Suprapubic skin (tissue), 4 donors: ENCODE results near the gene CD300E. TPM values are rescaled to one million over a fixed set of nuclear protein-coding genes. Genes with fewer than 3 reads are reported as not detected.

Experiments
- DNase-seq, 2 donors: peaks; one replicate each; pipeline ENCODE4 v3.0.0-alpha.2; 2019; ENCODE audit warnings: low spot score in 2 of 2
- H3K27ac ChIP-seq: fragments of 200-600 bp; sonication (generic); one replicate; pipeline ENCODE4 v1.5.1; 2019
- H3K27me3 ChIP-seq: fragments of 200-600 bp; sonication (generic); one replicate; pipeline ENCODE4 v1.5.1; 2019
- H3K36me3 ChIP-seq: fragments of 200-600 bp; sonication (generic); one replicate; pipeline ENCODE4 v1.5.1; 2019
- H3K4me1 ChIP-seq: fragments of 200-600 bp; sonication (generic); one replicate; pipeline ENCODE4 v1.5.1; 2019
- H3K4me3 ChIP-seq: fragments of 200-600 bp; sonication (generic); one replicate; pipeline ENCODE4 v1.5.1; 2019; ENCODE audit warnings: mild to moderate bottlenecking
- H3K9me3 ChIP-seq: fragments of 200-600 bp; sonication (generic); one replicate; pipeline ENCODE4 v1.5.1; 2019
- EP300 ChIP-seq: sonication (generic); formaldehyde crosslinking; IDR thresholded peaks from one replicate; pipeline ENCODE4 v1.6.1; 2017; ENCODE audit warnings: antibody characterized with exemption
- POLR2A ChIP-seq, 2 donors: fragments of 450-650 bp; IDR thresholded peaks; one replicate each; pipeline ENCODE4 v1.6.1; 2017; ENCODE audit warnings: antibody characterized with exemption in 2 of 2, mild to moderate bottlenecking in 2 of 2, moderate library complexity in 2 of 2
- POLR2AphosphoS5 ChIP-seq, 3 donors: sonication (generic); formaldehyde crosslinking; IDR thresholded peaks; one replicate each; pipeline ENCODE4 v1.6.1; 2017; ENCODE audit warnings: antibody characterized with exemption in 3 of 3
- WGBS: methylation state at CpG from one replicate; pipeline ENCODE4 v1.1.5; 2018; 5-methylcytosine and 5-hydroxymethylcytosine counted together
- total RNA-seq, 4 donors: library from RNA; depleted of rRNA; stranded (reverse); fragments of >200 nt; gene quantifications; one replicate each; pipeline ENCODE4 v1.1.0, GENCODE V29; 2016
- TF ChIP-seq, protein P1 (sequence below), 2 donors: fragments of 200-600 bp in 1 of 2; fragments of 450-650 bp in 1 of 2; sonication (generic) in 1 of 2; IDR thresholded peaks; one replicate each; pipeline ENCODE4 v1.5.1; 2016 to 2019; ENCODE audit warnings: antibody characterized with exemption in 2 of 2, mild to moderate bottlenecking in 1 of 2, moderate library complexity in 1 of 2

Gene CD300E
- total RNA-seq, 4 donors from 2014 or later: 0.24 TPM; not detected in 3

DNA sequence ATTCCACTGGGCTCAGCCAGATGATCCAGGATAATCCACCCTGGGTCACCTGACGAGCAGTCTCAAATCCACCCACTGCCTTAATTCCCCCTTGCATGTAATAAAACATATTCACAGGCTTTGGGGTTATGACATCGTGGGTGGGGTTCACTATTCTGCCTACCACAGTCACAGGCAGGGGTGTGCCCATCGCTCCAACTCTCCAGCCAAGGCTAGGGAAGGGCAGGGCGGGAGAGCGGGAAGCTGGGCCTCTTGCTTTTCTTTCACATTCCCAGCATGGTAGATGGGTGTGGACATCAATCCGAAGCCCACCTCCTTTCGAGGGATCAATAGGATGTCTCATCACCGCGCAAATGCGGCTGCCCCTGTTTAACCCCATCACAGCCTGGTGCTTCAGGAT is 18.8 kb downstream of the CD300E start:
- Histone ChIP-seq H3K27me3 (no peaks in the 10 kb centered on the region), H3K4me3 (no peak overlapping the region), H3K36me3 (no peaks in the 10 kb centered on the region), H3K4me1 (peaks cover 30% of the 10 kb centered on the region), H3K27ac (peak overlapping the region; percentile 87), H3K9me3 (no peaks in the 10 kb centered on the region)
- 51% methylated on average over 10 of the region's 10 CpGs for WGBS
- TF ChIP-seq, protein P1, sequence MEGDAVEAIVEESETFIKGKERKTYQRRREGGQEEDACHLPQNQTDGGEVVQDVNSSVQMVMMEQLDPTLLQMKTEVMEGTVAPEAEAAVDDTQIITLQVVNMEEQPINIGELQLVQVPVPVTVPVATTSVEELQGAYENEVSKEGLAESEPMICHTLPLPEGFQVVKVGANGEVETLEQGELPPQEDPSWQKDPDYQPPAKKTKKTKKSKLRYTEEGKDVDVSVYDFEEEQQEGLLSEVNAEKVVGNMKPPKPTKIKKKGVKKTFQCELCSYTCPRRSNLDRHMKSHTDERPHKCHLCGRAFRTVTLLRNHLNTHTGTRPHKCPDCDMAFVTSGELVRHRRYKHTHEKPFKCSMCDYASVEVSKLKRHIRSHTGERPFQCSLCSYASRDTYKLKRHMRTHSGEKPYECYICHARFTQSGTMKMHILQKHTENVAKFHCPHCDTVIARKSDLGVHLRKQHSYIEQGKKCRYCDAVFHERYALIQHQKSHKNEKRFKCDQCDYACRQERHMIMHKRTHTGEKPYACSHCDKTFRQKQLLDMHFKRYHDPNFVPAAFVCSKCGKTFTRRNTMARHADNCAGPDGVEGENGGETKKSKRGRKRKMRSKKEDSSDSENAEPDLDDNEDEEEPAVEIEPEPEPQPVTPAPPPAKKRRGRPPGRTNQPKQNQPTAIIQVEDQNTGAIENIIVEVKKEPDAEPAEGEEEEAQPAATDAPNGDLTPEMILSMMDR (IDR thresholded peaks at IDR 0.05): no peak
- TF ChIP-seq POLR2AphosphoS5 (IDR thresholded peaks at IDR 0.05): no peak
- no peak for DNase-seq

DNA sequence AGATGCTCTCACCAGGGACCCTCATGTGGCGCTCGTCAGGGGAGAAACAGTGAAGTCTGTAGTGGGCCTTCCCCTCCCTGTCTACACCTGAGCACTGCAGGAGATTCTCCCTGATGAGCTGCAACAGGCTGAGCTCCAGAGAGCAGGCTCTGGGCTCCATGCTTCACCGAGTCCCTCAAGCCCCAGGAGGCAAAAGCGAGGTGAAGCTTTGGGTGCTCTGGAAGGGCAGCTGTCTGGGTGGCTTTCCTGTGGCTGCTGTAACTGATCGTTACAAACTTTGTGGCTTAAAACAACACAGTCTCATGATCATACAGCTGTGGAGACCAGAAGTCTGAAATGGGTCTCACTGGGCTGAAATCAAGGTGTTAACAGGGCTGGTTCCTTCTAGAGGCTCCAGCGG is 19.3 kb downstream of the CD300E start:
- WGBS: 93% methylated on average over 2 of the region's 6 CpGs
- Histone ChIP-seq H3K9me3 (no peaks in the 10 kb centered on the region), H3K27ac (peak overlapping the region; percentile 87), H3K4me1 (peaks cover 32% of the 10 kb centered on the region), H3K27me3 (peaks cover 2% of the 10 kb centered on the region), H3K36me3 (no peaks in the 10 kb centered on the region), H3K4me3 (no peak overlapping the region)
- TF ChIP-seq POLR2A (IDR thresholded peaks at IDR 0.05) (no peak), POLR2AphosphoS5 (IDR thresholded peaks at IDR 0.05) (no peak), EP300 (no peak)
- TF ChIP-seq, protein P1 (IDR thresholded peaks at IDR 0.05): no peak
- no peak for DNase-seq

DNA sequence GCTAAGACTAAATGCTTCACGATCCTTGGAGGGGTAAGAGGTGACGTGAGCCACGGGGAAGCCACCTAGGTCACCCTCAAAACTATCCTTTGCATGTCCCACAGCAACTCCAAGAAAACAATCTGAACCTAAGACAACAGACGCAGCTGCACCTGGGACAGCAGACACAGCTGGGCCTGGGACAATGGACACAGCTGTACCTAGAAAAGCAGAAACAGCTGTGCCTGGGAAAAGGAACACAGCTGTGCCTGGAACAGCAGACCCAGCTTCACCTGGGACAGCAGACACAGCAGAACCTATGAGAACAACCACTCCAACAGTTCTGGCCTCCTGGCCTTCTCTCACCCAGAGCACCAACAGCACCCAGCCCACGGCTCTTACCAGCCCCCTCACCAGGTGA is 19.8 kb downstream of the CD300E start:
- H3K4me3 ChIP-seq: no peak overlapping the region
- H3K27ac ChIP-seq: no peak overlapping the region
- H3K27me3 ChIP-seq: peaks cover 6% of the 10 kb centered on the region
- H3K9me3 ChIP-seq: no peaks in the 10 kb centered on the region
- DNase-seq: no peak
- TF ChIP-seq POLR2A (IDR thresholded peaks at IDR 0.05): no peak
- no peak for TF ChIP-seq EP300
- no peak for TF ChIP-seq POLR2AphosphoS5 (IDR thresholded peaks at IDR 0.05)
- TF ChIP-seq, protein P1 (IDR thresholded peaks at IDR 0.05): no peak
- peaks cover 37% of the 10 kb centered on the region for H3K4me1 ChIP-seq
- no peaks in the 10 kb centered on the region for H3K36me3 ChIP-seq
- 88% methylated on average over 5 of the region's 5 CpGs for WGBS

DNA sequence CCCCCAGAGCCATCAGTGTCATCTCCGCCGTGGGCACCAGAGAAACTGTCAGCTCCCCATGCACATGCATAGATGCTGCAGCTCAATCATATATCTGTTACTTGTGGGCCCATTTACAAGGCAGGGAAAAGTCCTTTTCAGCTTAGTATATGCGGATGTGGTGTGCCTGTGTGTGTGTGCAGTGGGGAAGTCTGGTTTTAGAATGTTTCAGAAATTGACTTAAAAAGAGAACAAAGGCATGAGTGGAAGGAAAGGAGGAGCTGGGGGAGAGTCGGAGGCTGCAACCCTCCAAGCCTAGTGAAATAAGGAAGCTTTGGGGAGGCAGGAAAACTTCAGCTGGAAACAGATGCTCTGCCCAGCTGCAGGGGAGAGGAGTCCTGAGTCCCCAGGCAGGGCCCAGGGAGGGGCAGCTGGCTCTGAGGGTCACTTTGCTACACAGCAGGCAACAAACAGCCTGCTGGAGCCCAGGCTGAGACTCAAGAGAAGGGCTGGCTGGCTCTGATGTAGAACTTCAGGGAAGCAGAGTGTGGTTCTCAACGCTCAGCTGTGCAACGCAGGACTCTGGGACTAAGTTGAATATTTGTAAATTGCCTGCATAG is 20.4 kb downstream of the CD300E start:
- H3K4me3 ChIP-seq: no peak overlapping the region
- peaks cover 38% of the 10 kb centered on the region for H3K4me1 ChIP-seq
- peaks cover 12% of the 10 kb centered on the region for H3K27me3 ChIP-seq
- TF ChIP-seq POLR2A (IDR thresholded peaks at IDR 0.05): no peak
- TF ChIP-seq, protein P1 (IDR thresholded peaks at IDR 0.05): no peak
- no peaks in the 10 kb centered on the region for H3K36me3 ChIP-seq
- no peaks in the 10 kb centered on the region for H3K9me3 ChIP-seq
- no peak overlapping the region for H3K27ac ChIP-seq
- 80% methylated on average over 6 of the region's 6 CpGs for WGBS
- no peak for DNase-seq

DNA sequence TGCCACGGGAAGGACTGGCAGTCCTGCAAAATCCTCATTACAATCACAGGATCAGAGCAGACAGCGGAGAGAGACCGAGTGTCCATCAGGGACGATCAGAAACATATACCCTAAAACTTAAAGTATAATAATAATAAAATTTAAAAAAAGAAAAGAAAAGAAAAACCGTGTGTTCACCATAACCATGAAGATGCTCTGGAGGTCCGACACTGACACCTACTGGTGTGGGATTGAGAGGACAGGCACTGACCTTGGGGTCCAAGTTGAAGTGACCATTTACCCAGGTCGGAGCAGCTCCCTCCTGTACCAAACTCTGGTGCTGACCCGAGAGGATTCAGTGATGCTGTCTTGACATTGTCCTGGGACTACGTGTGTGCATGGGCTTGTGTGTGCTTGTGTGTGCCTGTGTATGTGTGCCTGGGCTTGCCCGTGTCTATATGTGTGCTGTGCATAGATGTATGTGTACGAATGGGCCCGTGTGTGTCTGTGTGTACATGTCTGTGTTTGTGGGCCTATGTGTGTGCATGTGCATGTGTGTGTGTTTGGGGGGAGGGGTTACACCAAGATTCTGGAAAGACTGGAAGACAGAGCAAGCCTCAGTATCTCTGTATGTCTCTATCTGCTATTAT is 21.5 kb downstream of the CD300E start:
- TF ChIP-seq EP300 (no peak), POLR2A (IDR thresholded peaks at IDR 0.05) (no peak)
- TF ChIP-seq, protein P1 (IDR thresholded peaks at IDR 0.05): peak in 1 of 2 donors; percentile 37
- WGBS: 48% methylated on average over 11 of the region's 12 CpGs
- H3K27me3 ChIP-seq: peaks cover 15% of the 10 kb centered on the region

More for the DNA sequence above, 21.5 kb downstream of the CD300E start:
- no peak overlapping the region for H3K27ac ChIP-seq
- DNase-seq: no peak
- H3K4me3 ChIP-seq: no peak overlapping the region
- H3K4me1 ChIP-seq: peaks cover 38% of the 10 kb centered on the region
- no peaks in the 10 kb centered on the region for H3K9me3 ChIP-seq
- no peaks in the 10 kb centered on the region for H3K36me3 ChIP-seq
